ENCODE data around the gene GPBP1L1.

Gene GPBP1L1

GRCh38 chr1:45687014-45687753 lies 851 bp upstream of the GPBP1L1 start (continued):
- TF ChIP-seq ZNF449 (tag by site-specific recombination; IDR thresholded peaks at IDR 0.05) (no peak), ZNF670 (tag by site-specific recombination; IDR thresholded peaks at IDR 0.05; ENCODE audit: low read depth) (no peak), AEBP2 (tag by site-specific recombination; IDR thresholded peaks at IDR 0.05; ENCODE audit: borderline replicate concordance) (no peak), PRDM2 (tag by site-specific recombination; IDR thresholded peaks at IDR 0.05; ENCODE audit: borderline replicate concordance) (no peak), ZNF169 (tag by site-specific recombination; IDR thresholded peaks at IDR 0.05) (no peak), PBX3 (CRISPR knock-in tag; IDR thresholded peaks at IDR 0.05) (0 out of 2 replicates have a peak, but pooled peaks have one; percentile 56), WT1 (tag by site-specific recombination; IDR thresholded peaks at IDR 0.05) (0 out of 2 replicates have a peak, but pooled peaks have one; percentile 0), ZNF248 (tag by site-specific recombination; IDR thresholded peaks at IDR 0.05) (no peak), ZNF658 (tag by site-specific recombination; IDR thresholded peaks at IDR 0.05) (no peak), ZNF350 (tag by site-specific recombination; IDR thresholded peaks at IDR 0.05) (no peak), GLI2 (tag by site-specific recombination; IDR thresholded peaks at IDR 0.05; ENCODE audit: borderline replicate concordance, low read depth) (no peak), ZNF645 (tag by site-specific recombination; IDR thresholded peaks at IDR 0.05) (no peak), SP7 (tag by site-specific recombination; IDR thresholded peaks at IDR 0.05) (no peak), ZNF791 (tag by site-specific recombination; IDR thresholded peaks at IDR 0.05) (no peak), HOXC10 (CRISPR knock-in tag; IDR thresholded peaks at IDR 0.05) (peak; percentile 87; the same call in 1 of the 2 replicates), ZNF580 (tag by site-specific recombination; IDR thresholded peaks at IDR 0.05) (no peak), ZBTB17 (tag by site-specific recombination; IDR thresholded peaks at IDR 0.05) (peak; percentile 64), ZBTB21 (tag by site-specific recombination; IDR thresholded peaks at IDR 0.05) (no peak), ZNF704 (tag by site-specific recombination; IDR thresholded peaks at IDR 0.05) (no peak), ZNF518A (tag by site-specific recombination; conservative IDR thresholded peaks at IDR 0.05; ENCODE audit: low read depth) (peak; percentile 6; the same call in 1 of the 2 replicates)

Data from HEK293 (cell line).